ENCODE measurements around the gene ARV1. TPM values are rescaled to one million over a fixed set of nuclear protein-coding genes. Genes with fewer than 3 reads are reported as not detected.

Gene ARV1
- total RNA-seq, 1 experiment from 2014 or later, result 17.1 TPM

DNA sequence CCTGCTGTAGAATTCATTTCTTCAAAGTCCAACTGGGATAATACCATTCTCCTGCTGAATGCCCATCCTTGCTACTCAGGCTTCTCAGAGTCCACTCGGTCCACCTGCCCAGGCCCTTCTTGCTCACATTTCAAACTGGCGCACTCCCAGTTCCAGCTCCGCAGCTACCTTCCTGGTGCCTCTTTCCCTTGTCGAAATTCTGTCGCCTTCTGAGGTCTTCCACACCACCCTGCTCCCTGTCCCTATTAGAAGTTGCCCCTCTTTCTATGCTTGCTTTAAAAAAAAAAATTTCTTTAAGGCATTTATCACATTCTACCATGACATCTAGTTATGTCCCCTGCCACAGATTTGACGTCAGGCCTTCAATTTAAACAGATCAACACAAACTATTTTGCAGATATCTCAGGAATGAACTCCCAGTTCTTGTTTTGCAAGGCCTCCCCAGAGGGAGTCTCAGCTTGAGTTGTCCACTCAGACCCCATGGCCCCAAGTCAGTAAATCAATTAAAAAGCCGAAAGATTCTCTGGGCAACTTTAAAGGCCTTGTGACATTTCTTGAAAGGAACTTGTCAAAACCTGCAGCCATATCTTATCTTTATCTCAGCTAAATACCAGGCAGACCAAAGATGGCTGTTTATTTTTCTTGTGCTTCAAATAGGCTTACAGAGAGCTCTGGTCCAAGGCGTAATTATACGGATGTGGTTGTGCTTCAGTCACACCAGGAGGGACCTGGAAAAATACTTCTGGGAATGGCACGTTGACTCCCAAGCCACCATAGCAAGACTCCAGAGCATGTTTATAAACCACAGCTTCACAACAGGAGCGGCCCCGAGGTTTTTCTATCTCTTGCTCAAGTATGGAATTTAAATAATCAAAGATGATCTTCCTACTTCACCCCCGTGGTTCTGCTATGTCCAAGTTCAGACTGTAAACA lies 59.0 kb downstream of the ARV1 start:
- TF ChIP-seq, protein P1, sequence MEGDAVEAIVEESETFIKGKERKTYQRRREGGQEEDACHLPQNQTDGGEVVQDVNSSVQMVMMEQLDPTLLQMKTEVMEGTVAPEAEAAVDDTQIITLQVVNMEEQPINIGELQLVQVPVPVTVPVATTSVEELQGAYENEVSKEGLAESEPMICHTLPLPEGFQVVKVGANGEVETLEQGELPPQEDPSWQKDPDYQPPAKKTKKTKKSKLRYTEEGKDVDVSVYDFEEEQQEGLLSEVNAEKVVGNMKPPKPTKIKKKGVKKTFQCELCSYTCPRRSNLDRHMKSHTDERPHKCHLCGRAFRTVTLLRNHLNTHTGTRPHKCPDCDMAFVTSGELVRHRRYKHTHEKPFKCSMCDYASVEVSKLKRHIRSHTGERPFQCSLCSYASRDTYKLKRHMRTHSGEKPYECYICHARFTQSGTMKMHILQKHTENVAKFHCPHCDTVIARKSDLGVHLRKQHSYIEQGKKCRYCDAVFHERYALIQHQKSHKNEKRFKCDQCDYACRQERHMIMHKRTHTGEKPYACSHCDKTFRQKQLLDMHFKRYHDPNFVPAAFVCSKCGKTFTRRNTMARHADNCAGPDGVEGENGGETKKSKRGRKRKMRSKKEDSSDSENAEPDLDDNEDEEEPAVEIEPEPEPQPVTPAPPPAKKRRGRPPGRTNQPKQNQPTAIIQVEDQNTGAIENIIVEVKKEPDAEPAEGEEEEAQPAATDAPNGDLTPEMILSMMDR (IDR thresholded peaks at IDR 0.05; ENCODE audit: unreplicated experiment), result no peak
- Mint-ChIP-seq H3K4me3 (ENCODE audit: low read depth, unreplicated experiment) (no peak overlapping the region), H3K9me3 (ENCODE audit: low read depth, unreplicated experiment) (no peaks in the 10 kb centered on the region), H3K27ac (ENCODE audit: unreplicated experiment) (no peak overlapping the region), H3K27me3 (ENCODE audit: unreplicated experiment) (no peaks in the 10 kb centered on the region), H3K4me1 (ENCODE audit: low read depth, unreplicated experiment) (peaks cover 18% of the 10 kb centered on the region), H3K36me3 (ENCODE audit: insufficient read depth, unreplicated experiment) (peaks cover 20% of the 10 kb centered on the region)
- CTCF ChIA-PET, result no interaction called here
- BruUV-seq (replicated peaks), result no TSS peak
- intact Hi-C loops (cut with micrococcal nuclease; ENCODE audit: unreplicated experiment), result loop anchor here (10.0 kb wide), 1 partner anchor 157 kb away; no protein-coding TSS in a partner anchor
- no peak for DNase-seq

DNA sequence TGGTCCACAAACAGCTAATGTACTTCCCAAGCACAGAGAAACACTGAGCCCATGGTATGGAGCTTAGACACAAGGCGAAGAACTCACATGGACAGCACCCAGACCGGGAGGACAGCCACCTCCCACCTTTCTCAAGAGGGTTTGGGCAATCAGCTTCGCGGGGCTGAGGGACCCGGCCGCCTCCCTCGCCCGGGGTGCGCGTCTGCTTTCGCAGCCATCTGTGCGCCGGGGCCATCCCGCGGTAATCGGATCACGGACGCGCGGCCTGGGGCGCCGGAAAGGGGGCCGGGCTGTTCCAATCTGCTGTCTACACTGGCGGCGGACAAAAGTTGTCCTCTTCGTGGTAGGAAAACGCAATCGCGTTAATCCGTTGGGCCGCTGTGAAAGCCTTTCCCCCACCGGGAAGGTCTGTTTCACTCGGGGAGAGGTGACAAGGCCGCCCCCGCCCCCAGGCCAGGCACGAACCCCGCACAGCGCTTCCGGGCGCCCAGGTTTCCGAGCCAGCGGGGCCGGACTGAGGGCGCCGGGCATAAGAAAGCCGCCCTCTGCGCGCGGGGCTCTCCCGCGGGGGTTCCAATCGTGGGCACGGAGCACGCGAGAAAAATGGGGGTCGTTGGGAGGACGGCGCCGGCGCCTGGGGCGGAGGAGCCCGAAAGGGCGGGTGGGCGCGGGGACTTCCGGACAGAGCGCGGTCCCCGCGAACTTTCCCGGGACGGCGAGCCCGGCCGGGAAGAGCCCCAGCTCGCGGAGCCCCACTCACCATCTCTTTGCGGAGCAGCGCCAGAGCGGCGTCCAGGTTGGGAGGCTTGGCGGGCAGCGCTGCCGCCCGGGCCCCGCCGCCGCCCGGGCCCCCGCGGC lies 60.5 kb downstream of the ARV1 start:
- Mint-ChIP-seq H3K27ac (ENCODE audit: unreplicated experiment) (no peak overlapping the region), H3K36me3 (ENCODE audit: insufficient read depth, unreplicated experiment) (peaks cover 20% of the 10 kb centered on the region), H3K4me1 (ENCODE audit: low read depth, unreplicated experiment) (peaks cover 18% of the 10 kb centered on the region), H3K4me3 (ENCODE audit: low read depth, unreplicated experiment) (peak overlapping the region; percentile 79), H3K9me3 (ENCODE audit: low read depth, unreplicated experiment) (no peaks in the 10 kb centered on the region), H3K27me3 (ENCODE audit: unreplicated experiment) (no peaks in the 10 kb centered on the region)
- intact Hi-C loops (cut with micrococcal nuclease; ENCODE audit: unreplicated experiment), result loop anchor here (10.0 kb wide), 1 partner anchor 155 kb away; no protein-coding TSS in a partner anchor
- DNase-seq, result peak; percentile 42
- CTCF ChIA-PET, result interaction anchor here (1.4 kb wide), 1 partner anchor 20 kb away, joined by 8 read pairs; no protein-coding TSS in a partner anchor
- TF ChIP-seq, protein P1 (IDR thresholded peaks at IDR 0.05; ENCODE audit: unreplicated experiment), result no peak
- BruUV-seq (replicated peaks), result no TSS peak

DNA sequence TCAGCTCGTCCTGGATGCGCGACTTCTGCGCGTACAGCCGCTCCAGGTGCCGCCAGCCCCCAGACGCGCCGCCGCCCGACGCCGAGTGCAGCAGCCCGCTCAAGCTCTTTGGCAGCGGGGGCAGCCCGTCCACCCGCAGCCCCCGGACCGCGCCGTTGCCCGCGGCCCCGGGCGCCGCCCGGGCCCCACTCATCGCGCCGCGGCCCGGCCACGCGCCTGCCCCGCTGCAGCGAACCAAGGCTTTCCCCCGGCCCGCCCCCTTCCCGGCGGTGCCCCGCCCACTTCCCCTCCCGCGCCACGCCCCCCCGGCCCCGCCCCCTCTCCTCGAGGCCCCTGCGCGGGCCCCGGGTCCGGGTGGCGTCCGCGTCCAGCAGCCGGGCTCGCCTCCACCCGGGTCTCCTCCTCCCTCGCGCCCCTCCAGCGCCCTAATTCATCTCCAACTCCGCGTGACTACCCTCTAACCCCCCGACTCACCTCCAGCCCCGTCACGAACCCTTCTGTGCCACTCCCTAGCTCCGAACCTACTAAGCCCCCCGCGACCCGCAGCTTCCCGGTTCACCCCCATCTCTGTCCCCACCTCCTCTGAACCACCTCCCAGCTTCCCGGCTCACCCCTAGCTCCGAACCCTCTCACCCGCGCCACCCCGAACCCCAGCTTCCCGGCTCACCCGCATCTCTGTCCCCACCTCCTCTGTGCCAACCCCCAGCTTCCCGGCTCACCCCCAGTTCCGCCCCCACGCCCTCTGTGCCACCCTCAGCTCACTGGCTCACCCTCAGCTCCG lies 61.3 kb downstream of the ARV1 start, which contains the start of gene FAM89A:
Gene FAM89A (minus strand): TSS at position 236 of the 781 bp plus-strand sequence. CDS start 43 bp downstream, at position 193.
- peaks cover 2% of the 10 kb centered on the region for H3K9me3 Mint-ChIP-seq (ENCODE audit: low read depth, unreplicated experiment)
- peaks cover 20% of the 10 kb centered on the region for H3K36me3 Mint-ChIP-seq (ENCODE audit: insufficient read depth, unreplicated experiment)
- no TSS peak for BruUV-seq (replicated peaks)
- no peak within 1 kb of the TSS for H3K27ac Mint-ChIP-seq (ENCODE audit: unreplicated experiment)
- peaks cover 24% of the 10 kb centered on the region for H3K4me1 Mint-ChIP-seq (ENCODE audit: low read depth, unreplicated experiment)
- peaks cover 2% of the 10 kb centered on the region for H3K27me3 Mint-ChIP-seq (ENCODE audit: unreplicated experiment)
- intact Hi-C loops (cut with micrococcal nuclease; ENCODE audit: unreplicated experiment), result no loop called here
- TF ChIP-seq, protein P1 (IDR thresholded peaks at IDR 0.05; ENCODE audit: unreplicated experiment), result no peak
- H3K4me3 Mint-ChIP-seq (ENCODE audit: low read depth, unreplicated experiment), result peak within 1 kb of the TSS; percentile 79
- CTCF ChIA-PET, result interaction anchor here (0.7 to 1.4 kb wide), 3 partner anchors 14 to 171 kb away, joined by 5 to 8 read pairs (median 5); no protein-coding TSS in a partner anchor
- DNase-seq, result peak; percentile 71

Measured in Calu3 (cell line).